HG03378 (cell line): Measurements from ENCODE around the gene VAV2.

Source experiments
- ATAC-seq: cut with Tn5 transposase; IDR thresholded peaks from one replicate; pipeline ENCODE4 v1.9.1; 2021; ENCODE audit warnings: mild to moderate bottlenecking, moderate library complexity; ENCODE audit not compliant: unreplicated experiment

VAV2 gene

DNA sequence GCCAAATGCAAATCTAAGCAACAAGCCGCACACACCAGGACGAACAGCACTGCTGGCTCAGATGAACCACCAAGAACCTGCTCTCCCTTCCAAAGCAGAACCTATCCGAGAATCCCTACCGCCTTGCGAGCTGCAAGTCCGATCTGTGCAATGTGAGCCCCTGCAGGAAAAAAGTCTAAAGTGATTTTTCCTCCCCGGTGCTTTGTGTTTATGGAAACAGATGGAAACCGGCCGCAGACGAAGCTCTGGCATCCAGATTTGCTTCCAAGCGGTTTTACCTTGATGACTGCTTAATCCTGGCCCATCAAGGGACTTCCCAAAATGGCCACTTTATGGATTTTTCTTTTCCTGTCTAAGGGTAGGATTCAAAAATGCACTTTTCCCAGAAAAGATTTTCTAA, 112.5 kb downstream of the VAV2 start:
- no peak for ATAC-seq

DNA sequence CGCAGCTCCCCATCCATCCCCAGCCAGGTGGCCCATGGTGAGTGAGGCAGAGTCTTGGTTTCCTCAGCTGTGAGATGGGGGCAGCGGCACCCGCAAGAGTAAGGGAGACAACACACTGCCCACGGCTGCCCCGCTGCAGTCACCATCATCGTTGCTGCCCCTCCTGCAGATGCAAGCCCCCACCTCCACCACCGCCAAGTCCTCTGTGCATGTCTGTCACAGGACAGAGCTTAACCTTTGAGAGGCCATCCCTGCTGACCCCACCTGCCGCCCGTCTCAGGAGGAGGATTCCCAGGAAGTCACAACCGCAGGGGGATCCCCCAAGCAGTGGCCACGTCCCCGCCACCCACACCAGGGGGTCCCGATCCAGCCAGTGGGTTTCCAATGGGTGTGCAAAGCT, 113.7 kb downstream of the VAV2 start:
- ATAC-seq: no peak

DNA sequence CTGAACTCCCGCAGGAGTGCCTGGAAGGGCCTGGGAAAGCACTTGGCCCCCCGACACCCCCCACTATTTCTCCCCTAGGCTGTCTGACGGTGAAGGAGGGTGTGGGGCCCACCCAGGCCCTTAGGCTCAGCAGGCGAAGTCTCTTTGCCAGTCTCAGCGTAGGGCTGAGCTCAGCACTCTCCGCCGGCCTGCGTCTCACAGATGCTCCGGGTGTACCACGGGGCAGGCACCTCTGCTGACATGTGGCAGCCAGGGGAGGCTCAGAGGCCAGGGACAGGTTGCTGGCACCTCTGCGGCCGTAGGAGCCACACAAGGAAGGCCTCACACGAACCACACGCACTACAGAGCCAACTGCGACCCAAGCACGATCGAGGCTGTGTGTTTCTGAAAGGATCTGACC, 114.2 kb downstream of the VAV2 start:
- ATAC-seq: no peak

DNA sequence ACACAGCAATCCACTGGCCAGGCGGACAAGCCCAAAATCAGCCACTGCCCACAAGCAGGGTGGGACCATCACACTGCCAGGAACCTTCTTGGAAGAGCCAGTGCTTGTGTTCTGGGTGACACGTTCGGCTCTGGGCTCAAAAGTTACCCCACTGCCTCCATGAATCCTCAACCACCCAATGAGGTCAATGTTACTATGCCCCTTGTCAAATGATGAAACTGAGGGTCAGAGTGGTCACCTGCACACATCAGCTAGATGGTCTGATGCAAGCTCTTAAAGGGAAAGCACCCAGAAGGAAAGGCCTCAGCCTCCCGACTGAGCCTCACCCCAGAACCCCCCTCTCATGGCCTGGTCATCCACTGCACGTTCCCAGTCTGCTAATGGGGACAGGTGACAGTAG, 114.8 kb downstream of the VAV2 start:
- no peak for ATAC-seq

DNA sequence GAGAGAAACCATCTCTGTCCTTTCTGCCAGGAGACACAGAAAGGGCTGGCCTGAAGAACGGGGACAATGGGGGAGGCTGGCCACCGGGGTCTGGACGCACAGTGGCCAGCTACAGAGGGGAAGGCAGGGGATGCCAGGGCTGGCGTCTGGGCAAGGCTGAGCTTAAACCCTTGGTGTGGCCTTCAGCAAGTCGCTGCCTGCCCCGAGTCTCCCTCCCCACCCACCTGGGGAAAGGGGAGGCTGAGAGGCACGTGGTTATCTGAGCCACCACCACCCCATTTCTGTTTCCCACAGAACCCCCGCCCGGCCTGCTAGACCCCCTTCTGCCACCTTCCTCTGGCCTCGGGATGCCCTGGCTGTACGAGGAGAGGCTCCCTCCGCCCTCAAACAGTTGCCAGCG, 115.3 kb downstream of the VAV2 start:
- ATAC-seq: no peak

DNA sequence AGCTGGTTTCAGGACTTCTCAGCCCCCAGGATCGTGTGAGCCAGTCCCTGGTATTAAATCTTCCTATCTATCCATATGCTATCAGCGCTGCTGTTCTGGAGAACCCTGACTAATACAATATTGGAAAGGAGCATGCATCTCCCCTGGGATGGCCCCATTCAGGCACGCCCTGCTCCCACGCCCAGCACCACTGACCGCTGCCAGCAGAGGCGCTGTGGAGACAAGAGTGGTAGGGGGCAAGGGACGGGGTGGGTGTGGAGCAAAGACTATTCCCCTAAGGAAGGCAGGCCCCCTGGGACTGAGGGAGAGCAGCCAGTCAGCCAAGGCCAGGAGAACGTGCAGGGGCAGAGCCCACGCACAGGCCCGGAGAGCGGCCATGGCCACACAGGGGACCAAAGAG, 116.0 kb downstream of the VAV2 start:
- no peak for ATAC-seq

DNA sequence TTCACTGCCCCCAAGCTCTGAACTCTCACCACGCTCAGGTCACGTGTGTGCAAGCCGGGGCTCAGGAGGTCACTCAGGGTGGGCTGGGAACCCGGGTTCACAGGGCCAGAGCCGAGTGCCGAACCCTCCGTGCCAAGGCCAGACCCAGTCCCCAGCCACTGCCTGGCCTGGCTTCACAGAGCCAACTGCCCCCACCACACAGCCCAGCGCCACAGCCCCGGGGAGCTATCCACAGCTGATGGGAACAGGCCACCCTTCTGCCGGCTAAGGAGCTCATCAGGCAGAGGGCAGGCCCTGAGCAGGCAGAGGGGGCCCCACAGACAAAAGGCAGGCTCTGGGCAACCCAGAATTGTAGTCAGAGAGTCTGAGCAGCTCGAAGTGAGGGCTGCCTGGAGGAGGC, 117.0 kb downstream of the VAV2 start:
- no peak for ATAC-seq

DNA sequence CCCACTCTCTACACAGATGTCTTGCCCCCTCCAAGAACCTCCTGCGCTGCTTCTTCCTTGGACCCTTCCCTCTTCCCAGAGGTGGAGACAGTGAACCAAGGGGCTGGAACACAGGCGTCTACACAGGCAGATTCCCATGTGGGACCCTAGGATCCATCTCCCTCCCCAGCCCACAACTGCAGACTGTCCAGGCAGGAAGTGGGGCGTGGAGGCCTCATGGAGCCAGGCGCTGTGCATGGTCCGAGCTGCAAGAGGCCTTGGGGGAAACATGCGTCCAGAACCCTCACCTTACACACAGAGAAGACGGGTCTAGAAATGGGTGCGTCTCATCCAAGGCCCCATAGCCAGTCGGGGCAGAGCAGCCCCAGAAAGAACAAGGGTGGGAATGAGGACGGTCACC, 117.5 kb downstream of the VAV2 start:
- ATAC-seq: no peak

DNA sequence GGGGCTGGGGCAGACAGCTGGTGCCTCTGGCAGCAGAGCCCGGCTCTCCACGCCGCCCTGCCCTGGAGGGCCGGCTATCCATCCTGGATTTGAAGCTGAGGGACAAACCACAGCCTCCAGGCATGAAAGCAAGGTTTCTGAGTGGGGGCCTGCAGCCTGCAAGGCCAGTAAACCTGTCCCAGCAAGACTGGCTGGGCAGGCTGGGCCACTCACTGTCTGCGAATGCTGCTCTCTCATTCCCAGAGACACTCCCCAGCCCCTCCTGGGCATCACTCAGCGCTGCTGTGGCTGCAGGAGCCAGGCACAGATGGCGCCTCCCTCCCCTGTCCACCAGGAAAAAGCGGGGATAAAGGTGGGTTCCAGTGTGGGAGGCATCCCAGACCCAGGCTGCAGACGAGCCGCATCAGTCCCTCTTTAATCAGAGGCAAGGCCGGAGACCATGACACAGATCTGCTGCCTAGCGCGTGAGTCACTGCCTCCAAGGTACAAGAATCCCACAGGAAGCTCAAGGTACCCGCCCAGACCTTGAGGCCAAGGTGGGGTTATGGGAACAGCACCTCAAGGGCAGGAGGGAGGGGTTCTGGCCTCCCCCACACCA, 118.0 kb downstream of the VAV2 start:
- no peak for ATAC-seq

DNA sequence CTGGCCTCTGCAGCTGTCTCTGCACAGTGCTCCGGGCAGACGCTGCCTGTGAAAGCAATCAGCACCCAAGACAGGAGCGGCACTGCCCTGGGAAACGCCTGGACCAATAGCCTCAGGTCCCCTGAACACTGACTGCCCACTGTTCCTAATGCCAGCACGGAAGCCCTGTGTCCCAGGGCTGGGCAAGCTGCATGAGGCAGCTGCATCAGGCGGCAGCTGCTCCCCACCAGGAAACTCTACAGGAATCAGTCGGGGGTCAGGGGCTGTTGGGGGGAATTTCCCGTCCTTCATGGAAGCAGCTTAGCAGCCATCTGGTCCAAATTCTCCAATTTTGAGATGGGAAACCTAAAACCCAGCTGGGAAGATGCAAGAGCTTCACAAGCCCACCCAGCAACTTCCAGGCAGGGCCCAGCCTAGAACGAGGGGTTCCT, 118.6 kb downstream of the VAV2 start:
- no peak for ATAC-seq

DNA sequence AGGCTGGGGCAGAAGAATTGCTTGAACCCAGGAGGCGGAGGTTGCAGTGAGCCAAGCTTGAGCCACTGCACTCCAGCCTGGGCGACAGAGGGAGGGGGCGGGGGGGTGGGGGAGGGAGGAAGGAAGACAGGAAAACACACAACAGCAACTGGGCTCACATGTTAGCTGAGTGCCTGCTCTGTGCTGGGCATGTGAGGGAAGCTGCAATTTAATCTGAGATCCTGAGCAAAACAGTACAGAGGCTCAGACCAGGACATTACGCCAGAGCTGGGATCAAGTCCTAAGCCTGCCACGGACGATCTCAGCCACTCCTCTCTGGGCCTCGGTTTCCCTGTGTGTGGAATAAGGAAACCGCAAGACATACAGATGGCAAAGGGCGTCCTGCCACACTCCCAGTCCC, 119.1 kb downstream of the VAV2 start:
- ATAC-seq: no peak

DNA sequence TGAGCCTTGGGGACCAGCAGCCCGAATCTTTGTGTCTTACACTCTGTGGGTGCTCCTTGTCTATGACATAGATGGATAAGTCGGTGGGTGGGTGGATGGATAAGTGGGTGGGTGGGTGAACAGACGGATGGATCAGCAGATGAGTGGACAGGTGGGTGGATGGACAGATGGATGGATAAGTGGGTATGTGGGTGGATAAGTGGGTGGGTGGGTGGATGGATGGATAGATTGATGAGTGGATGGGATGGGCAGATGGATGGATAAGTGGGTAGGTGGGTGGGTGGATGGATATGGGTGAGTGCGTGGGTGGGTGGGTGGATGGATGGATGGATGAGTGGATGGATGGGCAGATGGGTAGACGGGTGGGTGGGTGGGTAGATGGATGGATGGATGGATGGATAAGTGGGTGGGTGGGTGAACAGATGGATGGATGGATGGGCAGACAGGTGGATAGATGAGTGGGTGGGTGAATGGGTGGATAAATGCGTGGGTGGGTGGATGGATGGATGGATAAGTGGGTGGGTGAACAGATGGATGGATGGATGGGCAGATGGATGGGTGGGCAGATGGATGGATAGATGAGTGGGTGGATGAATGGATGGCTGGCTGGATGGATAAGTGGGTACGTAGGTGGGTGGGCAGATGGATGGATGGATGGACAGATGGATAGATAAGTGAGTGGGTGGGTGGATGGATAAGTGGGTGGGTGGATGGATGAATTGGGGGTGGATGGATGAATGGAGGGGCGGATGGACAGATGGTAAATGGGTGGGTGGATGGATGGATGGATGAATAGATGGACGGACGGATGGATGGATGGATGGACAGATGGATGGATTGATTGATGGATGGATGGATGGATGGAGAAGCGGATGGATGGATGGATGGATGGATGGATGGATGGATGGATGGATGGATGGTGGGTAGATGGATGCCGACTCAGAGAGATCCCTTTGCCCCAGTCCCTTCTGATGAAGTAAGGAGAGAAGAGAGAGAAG, 121.2 kb downstream of the VAV2 start:
- ATAC-seq: no peak

DNA sequence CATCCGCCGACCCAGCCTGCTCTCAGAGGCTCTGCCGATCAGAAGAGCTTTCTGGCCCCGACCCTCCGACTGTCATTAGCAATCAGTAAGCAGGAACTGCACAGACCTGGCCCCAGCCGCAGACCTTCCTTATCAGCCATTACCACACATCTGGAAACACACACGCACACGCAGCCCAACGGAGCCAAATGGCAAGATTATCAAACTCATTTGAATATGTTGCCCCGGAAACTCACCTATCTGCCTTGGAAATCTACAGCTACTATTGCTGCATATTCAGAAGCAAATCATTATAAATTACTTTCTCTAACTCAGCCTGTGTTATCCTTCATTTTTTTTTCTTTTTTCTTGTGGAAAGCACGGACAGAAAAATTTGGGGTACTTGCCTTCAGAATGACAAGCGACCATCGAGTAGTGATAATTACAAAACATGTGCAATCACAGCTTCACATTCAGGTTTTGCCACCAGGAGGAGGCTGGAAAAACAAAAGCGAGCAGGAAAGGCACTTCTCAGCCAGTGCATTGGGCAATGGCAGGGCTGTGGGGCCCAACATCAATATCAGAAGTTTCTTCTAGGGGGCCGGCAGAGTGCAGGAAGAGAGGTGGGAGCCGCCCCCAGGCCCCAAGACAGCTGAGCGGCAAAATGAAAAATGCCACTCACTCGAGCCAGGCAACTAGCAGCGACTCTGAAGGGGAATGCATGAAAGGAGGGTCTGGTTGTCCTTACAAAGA, 122.3 kb downstream of the VAV2 start:
- ATAC-seq: no peak

DNA sequence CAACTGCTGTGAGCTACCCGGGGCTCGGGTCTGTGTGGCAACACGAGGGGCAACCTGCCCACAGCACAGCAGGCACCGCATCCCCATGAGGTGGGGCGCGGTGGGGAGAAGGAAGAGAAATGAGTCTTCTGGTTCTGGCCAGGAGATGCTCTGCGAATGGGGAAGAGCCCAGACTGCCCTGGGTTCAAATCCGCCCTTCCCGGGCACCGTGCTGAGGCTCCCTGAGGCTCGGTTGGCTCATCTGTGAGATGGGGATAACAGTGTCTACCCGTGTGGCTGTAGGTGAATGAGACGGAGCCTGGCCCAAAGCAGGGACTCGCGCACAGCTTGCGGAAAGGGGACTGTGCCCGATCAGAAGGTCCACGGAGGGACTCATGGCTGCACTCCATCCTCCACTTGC, 123.9 kb downstream of the VAV2 start:
- ATAC-seq: no peak

DNA sequence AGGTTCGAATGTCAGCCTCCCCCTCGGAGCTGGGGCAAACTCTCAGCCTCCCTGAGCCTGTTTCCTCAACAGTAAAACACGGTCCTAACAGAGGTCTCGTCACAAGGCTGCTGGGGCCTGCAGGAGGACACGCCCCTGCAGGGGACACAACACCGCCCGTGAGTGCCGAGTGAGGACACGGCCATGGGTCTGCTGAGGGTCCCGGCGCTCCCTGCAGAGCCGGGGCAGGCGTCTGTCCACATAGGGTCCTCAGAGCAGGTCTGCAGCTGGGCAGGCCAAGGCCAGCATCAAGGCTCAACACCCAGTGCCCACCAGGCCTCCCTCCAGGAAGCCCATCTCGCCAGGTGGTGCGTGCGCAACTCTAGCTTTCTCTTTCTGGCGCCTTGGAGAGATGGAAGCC, 125.2 kb downstream of the VAV2 start:
- ATAC-seq: no peak

DNA sequence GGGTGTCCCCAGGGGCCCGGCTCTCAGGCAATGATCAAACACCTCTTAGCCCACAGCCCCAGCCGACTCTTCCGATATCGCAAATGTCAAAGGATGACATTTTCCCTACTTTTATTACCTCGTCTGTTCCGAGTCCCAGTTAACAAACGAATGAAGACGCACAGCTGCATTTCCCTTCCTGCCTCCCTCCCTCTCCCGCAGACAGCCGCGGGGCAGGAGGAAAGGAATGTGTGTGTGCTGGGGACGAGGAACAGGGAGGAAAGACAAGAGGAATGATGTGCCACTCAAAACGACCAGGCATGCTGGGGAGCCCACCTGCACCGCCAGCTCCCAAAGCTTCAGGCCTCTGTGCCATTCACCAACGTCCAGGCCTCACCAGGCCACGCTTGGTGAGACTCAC, 128.1 kb downstream of the VAV2 start:
- no peak for ATAC-seq

DNA sequence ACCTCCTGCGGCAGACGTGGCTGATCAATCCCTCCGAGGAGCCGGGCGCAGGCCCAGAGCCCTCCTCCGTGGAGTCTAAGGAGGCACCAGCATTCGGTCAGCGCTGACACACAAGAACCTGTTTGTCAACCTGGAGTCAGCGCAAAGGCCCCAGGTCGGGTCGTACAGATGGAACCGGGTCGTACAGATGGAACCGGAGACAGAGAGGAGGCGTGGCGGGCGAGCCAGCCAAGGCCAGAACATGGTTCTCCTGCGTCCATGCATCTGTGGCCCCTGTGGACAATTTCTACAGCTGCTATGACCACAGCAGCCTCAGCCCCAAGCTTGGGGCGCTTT, 128.9 kb downstream of the VAV2 start:
- ATAC-seq: no peak

DNA sequence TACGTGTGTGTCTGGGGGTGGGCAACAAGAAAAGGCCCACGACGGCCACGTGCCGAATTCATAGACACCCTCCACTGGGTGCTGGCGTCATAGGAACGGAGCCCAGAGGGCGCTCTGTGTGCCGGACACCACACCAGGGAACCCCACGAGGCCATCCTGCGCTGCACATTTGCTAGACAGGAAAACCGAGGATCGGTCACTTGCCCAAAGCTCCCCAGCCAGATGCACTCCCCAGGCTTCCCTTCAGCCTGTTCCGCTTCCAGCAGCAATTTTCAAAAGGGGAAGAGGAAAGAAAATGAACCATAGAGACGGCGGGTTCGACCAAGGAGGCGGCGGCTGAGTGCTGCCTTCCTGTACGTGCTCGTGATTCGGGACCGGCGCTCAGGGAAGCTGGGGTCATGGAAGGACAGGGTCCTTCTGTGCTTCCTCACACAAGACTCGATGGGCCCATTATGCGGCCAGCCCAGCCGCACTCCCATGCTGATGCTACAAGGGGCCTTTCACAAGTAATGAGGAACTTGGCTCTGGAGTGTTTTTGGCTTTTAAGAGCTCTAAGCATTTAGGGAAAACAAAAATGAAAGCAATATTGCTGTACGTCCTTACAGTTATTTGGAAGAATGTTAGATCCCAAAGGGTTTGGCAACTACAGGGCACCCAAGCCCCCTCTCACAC, 129.4 kb downstream of the VAV2 start:
- ATAC-seq: no peak

DNA sequence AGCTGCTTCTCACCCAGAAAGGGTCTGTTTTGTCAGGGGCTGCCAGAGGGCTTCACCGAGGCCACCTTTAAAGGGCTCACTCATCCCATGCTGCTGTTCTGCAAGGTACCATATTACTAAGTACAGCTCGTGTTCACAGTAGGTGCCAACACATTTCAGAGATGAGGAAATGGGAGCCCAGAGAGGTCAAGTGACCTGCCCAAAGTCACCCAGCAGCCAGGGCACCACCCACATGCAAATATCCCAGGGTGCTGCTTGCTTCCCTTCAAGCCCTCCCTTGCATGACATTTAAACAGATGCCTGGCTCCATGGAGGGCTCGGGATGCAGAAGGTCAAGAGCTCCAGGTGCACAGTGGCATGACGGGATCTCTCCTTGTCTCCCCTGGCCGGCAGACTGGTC, 130.4 kb downstream of the VAV2 start:
- no peak for ATAC-seq

DNA sequence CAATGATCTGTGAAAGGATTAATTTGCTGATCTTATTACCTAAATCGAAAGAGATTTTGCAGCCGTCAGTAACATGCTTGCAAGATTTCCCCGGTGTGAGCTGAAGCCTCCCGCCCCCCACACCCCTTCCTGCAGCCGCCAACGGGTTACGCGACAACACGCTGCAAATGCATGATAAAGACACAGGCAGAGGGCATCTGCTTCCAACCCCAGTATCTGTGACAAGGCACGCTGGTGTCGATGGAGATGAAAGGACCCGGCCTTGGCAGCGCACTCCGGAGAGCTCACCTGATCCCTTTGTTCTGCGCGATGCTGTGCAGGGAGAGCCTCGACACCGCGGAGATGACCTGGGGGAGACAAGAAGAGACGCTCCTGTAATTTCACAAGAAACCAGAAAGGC, 131.0 kb downstream of the VAV2 start:
- no peak for ATAC-seq

DNA sequence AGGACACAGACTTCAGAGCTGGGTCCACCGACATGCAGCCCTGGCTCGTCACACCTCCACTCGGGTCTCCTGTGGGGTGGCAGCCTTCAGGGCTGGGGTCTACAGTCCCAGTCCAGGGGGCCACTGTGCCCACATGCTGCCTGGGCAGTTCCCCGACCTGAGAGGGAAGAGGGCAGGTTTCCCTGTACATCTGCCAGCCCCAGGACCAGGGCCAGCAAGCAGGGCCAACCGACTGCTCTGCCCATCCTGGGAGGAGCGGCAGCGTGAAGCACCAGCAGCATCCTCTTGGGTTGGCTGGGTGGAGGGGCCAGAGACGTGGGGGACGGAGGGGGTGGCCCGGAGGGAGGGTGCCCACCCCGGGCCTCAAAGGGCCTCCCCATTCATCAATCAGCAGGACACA, 133.4 kb downstream of the VAV2 start:
- ATAC-seq: no peak
